ENCODE measurements around the gene MYZAP. TPM values are rescaled to one million over a fixed set of nuclear protein-coding genes. Genes with fewer than 3 reads are reported as not detected.

The MYZAP gene
- total and polyA plus RNA-seq, 2 of the 13 experiments (the other 11 are each of a cell fraction or from before 2014, with no cell fraction given), result not detected

DNA sequence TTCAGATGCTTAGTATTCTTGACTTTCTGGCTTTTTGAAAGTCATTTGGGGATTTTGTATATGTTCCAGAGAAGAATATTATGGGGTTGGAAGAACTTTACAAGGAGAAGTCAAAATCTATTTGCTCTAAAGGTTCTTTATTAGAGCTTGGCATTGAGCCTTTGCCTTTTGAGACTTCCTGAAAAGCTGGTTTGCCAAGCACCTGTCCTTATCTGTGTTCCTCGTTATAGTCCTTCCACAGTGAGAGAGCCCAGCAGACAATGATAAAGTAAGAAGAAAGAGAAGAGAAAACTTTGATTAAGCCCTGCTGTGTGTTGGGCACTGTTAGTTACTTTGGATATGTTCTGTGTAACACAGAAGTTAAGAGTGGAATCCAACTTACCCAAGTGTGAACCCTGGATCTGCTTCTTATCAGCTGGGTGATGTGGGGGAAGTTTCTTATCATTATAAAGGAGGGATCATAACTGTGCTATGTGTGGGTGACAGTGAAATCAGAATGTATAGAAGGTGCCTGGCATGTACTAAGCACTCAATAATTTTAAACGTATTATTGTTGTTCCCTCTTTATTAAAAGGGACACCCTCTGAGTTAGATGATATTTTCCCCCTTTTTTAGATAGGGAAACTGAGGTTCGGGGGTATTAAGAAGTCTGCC lies 70.5 kb downstream of the MYZAP start:
- H3K27ac ChIP-seq (ENCODE audit: extremely low read length, insufficient read depth, low read length), result no peak overlapping the region
- in situ Hi-C loops (cut with HindIII; ENCODE audit: extremely low pct_ligation_motif_present, low pct_unique_long_range_greater_than_20kb), result no loop called here
- H3K4me2 ChIP-seq (ENCODE audit: low read depth, low read length), result no peak overlapping the region
- H3K79me2 ChIP-seq (ENCODE audit: insufficient read depth, low read length), result no peaks in the 10 kb centered on the region
- H3K27me3 ChIP-seq (ENCODE audit: control insufficient read depth in 1 of 2, insufficient read depth in 2 of 2, low read length in 2 of 2), result 0 out of 5 replicates have a peak, but pooled peaks cover 0 to 7% of the 10 kb centered on the region in 2 experiments
- H4K20me1 ChIP-seq (ENCODE audit: insufficient read depth, low read length), result no peaks in the 10 kb centered on the region
- CTCF ChIA-PET (ENCODE audit: low intra/inter-chr PET ratio, low total read pairs), result no interaction called here
- intact Hi-C loops (cut with micrococcal nuclease; ENCODE audit: unreplicated experiment), result no loop called here
- H3K36me3 ChIP-seq (replicated peaks in 1 of 2; ENCODE audit: control insufficient read depth in 1 of 2, insufficient read depth in 2 of 2, low read length in 2 of 2), result no peaks in the 10 kb centered on the region
- FAIRE-seq (no peak), ATAC-seq (no peak), DNase-seq (ENCODE audit: low spot score) (no peak)
- 2% methylated on average over 3 of the region's 3 CpGs for WGBS (ENCODE audit: low lambda C conversion rate)
- H3K4me3 ChIP-seq (replicated peaks in 1 of 3; ENCODE audit: insufficient read depth in 1 of 3, low read depth in 2 of 3, low read length in 3 of 3), result no peak overlapping the region
- H3K9me3 ChIP-seq (ENCODE audit: low read length), result no peaks in the 10 kb centered on the region
- H3K9ac ChIP-seq (ENCODE audit: insufficient read depth, low read depth, low read length), result no peak overlapping the region
- no peaks in the 10 kb centered on the region for H3K4me1 ChIP-seq (ENCODE audit: insufficient read depth, low read length)
- H2AFZ ChIP-seq (ENCODE audit: low read length), result no peak overlapping the region
- no TSS peak for BruUV-seq (replicated peaks)
- TF ChIP-seq ZNF34 (CRISPR knock-in tag; IDR thresholded peaks at IDR 0.05; ENCODE audit: borderline replicate concordance) (no peak), DNMT3B (CRISPR knock-in tag; conservative IDR thresholded peaks at IDR 0.05) (no peak), KDM6A (CRISPR knock-in tag; IDR thresholded peaks at IDR 0.05; ENCODE audit: low read depth) (no peak)
- POLR2A ChIA-PET, result no interaction called here

DNA sequence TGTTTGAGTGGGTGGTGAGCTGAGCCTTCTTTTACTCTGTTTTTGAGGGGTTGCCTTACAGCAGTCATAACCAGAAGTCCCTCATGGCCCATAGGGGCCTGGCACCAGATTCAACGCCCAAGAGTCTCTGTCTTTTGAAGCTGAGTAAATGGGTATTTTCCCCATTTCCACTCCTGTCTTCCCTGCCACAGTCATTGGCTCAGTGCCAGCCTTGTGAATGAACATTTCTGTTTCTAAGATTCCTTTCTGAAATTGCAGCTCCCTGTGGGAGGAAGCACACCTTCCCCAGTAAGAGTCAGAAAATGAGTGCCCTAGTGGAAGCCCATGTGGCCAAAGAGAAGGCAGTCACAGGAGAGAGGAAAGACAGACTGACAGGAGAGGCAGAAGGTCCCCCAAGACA lies 71.1 kb downstream of the MYZAP start:
- WGBS (ENCODE audit: low lambda C conversion rate), result 38% methylated on average over 1 of the region's 1 CpG
- Histone ChIP-seq H3K79me2 (ENCODE audit: insufficient read depth, low read length) (no peaks in the 10 kb centered on the region), H3K4me3 (replicated peaks in 1 of 3; ENCODE audit: insufficient read depth in 1 of 3, low read depth in 2 of 3, low read length in 3 of 3) (no peak overlapping the region), H3K4me1 (ENCODE audit: insufficient read depth, low read length) (peaks cover 3% of the 10 kb centered on the region; the same call in 1 of the 2 replicates), H3K4me2 (ENCODE audit: low read depth, low read length) (no peak overlapping the region), H3K36me3 (replicated peaks in 1 of 2; ENCODE audit: control insufficient read depth in 1 of 2, insufficient read depth in 2 of 2, low read length in 2 of 2) (no peaks in the 10 kb centered on the region), H3K9ac (ENCODE audit: insufficient read depth, low read depth, low read length) (no peak overlapping the region), H4K20me1 (ENCODE audit: insufficient read depth, low read length) (no peaks in the 10 kb centered on the region), H3K9me3 (ENCODE audit: low read length) (no peaks in the 10 kb centered on the region), H3K27ac (ENCODE audit: extremely low read length, insufficient read depth, low read length) (no peak overlapping the region), H3K27me3 (ENCODE audit: control insufficient read depth in 1 of 2, insufficient read depth in 2 of 2, low read length in 2 of 2) (0 out of 5 replicates have a peak, but pooled peaks cover 0 to 7% of the 10 kb centered on the region in 2 experiments), H2AFZ (ENCODE audit: low read length) (no peak overlapping the region)
- ATAC-seq (no peak), FAIRE-seq (no peak), DNase-seq (ENCODE audit: low spot score) (no peak)
- ChIA-PET POLR2A (no interaction called here), CTCF (ENCODE audit: low intra/inter-chr PET ratio, low total read pairs) (no interaction called here)
- no TSS peak for BruUV-seq (replicated peaks)
- in situ Hi-C loops (cut with HindIII; ENCODE audit: extremely low pct_ligation_motif_present, low pct_unique_long_range_greater_than_20kb) (no loop called here), intact Hi-C loops (cut with micrococcal nuclease; ENCODE audit: unreplicated experiment) (no loop called here)
- no peak for TF ChIP-seq GFI1 (CRISPR knock-in tag; IDR thresholded peaks at IDR 0.05; ENCODE audit: borderline replicate concordance)
- no peak for TF ChIP-seq ZNF33A (CRISPR knock-in tag; IDR thresholded peaks at IDR 0.05; ENCODE audit: borderline replicate concordance)
- TF ChIP-seq ZNF644 (CRISPR knock-in tag; IDR thresholded peaks at IDR 0.05; ENCODE audit: low read depth), result no peak
- TF ChIP-seq GLI4 (CRISPR knock-in tag; IDR thresholded peaks at IDR 0.05; ENCODE audit: borderline replicate concordance), result no peak
- TF ChIP-seq SMARCE1 (IDR thresholded peaks at IDR 0.05; ENCODE audit: borderline replicate concordance), result no peak
- no peak for TF ChIP-seq RORA (CRISPR knock-in tag; IDR thresholded peaks at IDR 0.05)
- no peak for TF ChIP-seq ZBTB38 (CRISPR knock-in tag; IDR thresholded peaks at IDR 0.05)
- no peak for TF ChIP-seq ETV5 (CRISPR knock-in tag; IDR thresholded peaks at IDR 0.05; ENCODE audit: borderline replicate concordance)
- TF ChIP-seq, protein P1, sequence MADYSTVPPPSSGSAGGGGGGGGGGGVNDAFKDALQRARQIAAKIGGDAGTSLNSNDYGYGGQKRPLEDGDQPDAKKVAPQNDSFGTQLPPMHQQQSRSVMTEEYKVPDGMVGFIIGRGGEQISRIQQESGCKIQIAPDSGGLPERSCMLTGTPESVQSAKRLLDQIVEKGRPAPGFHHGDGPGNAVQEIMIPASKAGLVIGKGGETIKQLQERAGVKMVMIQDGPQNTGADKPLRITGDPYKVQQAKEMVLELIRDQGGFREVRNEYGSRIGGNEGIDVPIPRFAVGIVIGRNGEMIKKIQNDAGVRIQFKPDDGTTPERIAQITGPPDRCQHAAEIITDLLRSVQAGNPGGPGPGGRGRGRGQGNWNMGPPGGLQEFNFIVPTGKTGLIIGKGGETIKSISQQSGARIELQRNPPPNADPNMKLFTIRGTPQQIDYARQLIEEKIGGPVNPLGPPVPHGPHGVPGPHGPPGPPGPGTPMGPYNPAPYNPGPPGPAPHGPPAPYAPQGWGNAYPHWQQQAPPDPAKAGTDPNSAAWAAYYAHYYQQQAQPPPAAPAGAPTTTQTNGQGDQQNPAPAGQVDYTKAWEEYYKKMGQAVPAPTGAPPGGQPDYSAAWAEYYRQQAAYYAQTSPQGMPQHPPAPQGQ (CRISPR knock-in tag; IDR thresholded peaks at IDR 0.05; ENCODE audit: borderline replicate concordance), result no peak
- TF ChIP-seq ZNF282 (IDR thresholded peaks at IDR 0.05; ENCODE audit: partially characterized antibody), result no peak
- no peak for TF ChIP-seq ZNF333 (CRISPR knock-in tag; IDR thresholded peaks at IDR 0.05; ENCODE audit: borderline replicate concordance)
- TF ChIP-seq, protein P2, sequence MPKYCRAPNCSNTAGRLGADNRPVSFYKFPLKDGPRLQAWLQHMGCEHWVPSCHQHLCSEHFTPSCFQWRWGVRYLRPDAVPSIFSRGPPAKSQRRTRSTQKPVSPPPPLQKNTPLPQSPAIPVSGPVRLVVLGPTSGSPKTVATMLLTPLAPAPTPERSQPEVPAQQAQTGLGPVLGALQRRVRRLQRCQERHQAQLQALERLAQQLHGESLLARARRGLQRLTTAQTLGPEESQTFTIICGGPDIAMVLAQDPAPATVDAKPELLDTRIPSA (CRISPR knock-in tag; IDR thresholded peaks at IDR 0.05; ENCODE audit: borderline replicate concordance), result no peak
